Activated T-helper 1 cell treated with anti-CD3 and anti-CD28 coated beads, Interleukin-12 subunit alpha, Interleukin-12 subunit beta, Interleukin-2, Interleukin-4 antibody, amounts not matched to agents 30 ng/mL and 10 ng/mL and 1 ng/mL, durations not matched to agents 14 hours and 24 hours and 36 hours (primary cell): ENCODE measurements around the gene SLC38A3. TPM values are rescaled to one million over a fixed set of nuclear protein-coding genes. Genes with fewer than 3 reads are reported as not detected.
A peak's percentile ranks its signal among the peaks of the same experiment; 100 is the strongest.
"Not testable (repeated sequence)": the region's sequence is repeated elsewhere in the genome, so short reads cannot be mapped to it uniquely, and the experiment has no call there.

Experiments
- DNase-seq: peaks from one replicate; pipeline ENCODE4 v3.0.0; 2021; ENCODE audit warnings: low spot score
- H3K27ac Mint-ChIP-seq: one replicate; pipeline ENCODE4 v1.8.0; 2021; ENCODE audit warnings: mild to moderate bottlenecking, mixed read lengths
- H3K27me3 Mint-ChIP-seq: one replicate; pipeline ENCODE4 v1.8.0; 2022; ENCODE audit warnings: mild to moderate bottlenecking, moderate library complexity, mixed read lengths; ENCODE audit not compliant: insufficient read depth
- H3K36me3 Mint-ChIP-seq: one replicate; pipeline ENCODE4 v1.8.0; 2021; ENCODE audit warnings: low read depth, mixed read lengths
- H3K4me1 Mint-ChIP-seq: one replicate; pipeline ENCODE4 v1.8.0; 2021; ENCODE audit warnings: low read depth, mixed read lengths
- H3K4me3 Mint-ChIP-seq: one replicate; pipeline ENCODE4 v1.8.0; 2021; ENCODE audit warnings: mild to moderate bottlenecking, moderate library complexity, mixed read lengths
- H3K9me3 Mint-ChIP-seq: one replicate; pipeline ENCODE4 v1.8.0; 2021; ENCODE audit warnings: mixed read lengths
- intact Hi-C: fragments of 100-400 bp; cut with micrococcal nuclease; formaldehyde crosslinking; loops from one replicate; pipeline ENCODE4 v1.15.1; 2024
- total RNA-seq: library from RNA; stranded (reverse); gene quantifications from 2 replicates; pipeline ENCODE4 v1.2.3, GENCODE V29; 2022

SLC38A3 gene
- total RNA-seq, 1 donor from 2014 or later: not detected

GRCh38 chr3:50227390-50228183 is 22.5 kb downstream of the SLC38A3 start:
- Mint-ChIP-seq H3K27me3 (peaks cover 13% of the 10 kb centered on the region), H3K4me1 (peaks cover 34% of the 10 kb centered on the region), H3K36me3 (no peaks in the 10 kb centered on the region), H3K27ac (peak overlapping the region; percentile 90), H3K4me3 (peak overlapping the region; percentile 90), H3K9me3 (no peaks in the 10 kb centered on the region)
- DNase-seq: peak; percentile 91
- intact Hi-C loops: loop anchor here (1.0 kb wide), 6 partner anchors 8 to 72 kb away; partner anchors contain the start of genes HYAL3, IFRD2 and NAA80

- H3K36me3 Mint-ChIP-seq, intact Hi-C loops, H3K9me3 Mint-ChIP-seq, DNase-seq: not testable (repeated sequence)
- peaks cover 34% of the 10 kb centered on the region for H3K4me1 Mint-ChIP-seq
- peak overlapping the region; percentile 90 for H3K27ac Mint-ChIP-seq
- H3K27me3 Mint-ChIP-seq: peaks cover 11% of the 10 kb centered on the region
- H3K4me3 Mint-ChIP-seq: peak overlapping the region; percentile 89
Observed at GRCh38 chr3:50228184-50228763, 23.2 kb downstream of the SLC38A3 start.

GRCh38 chr3:50229490-50229889 is 24.4 kb downstream of the SLC38A3 start:
- intact Hi-C loops: no loop called here
- H3K4me3 Mint-ChIP-seq: peak overlapping the region; percentile 7
- no peaks in the 10 kb centered on the region for H3K36me3 Mint-ChIP-seq
- H3K4me1 Mint-ChIP-seq: peaks cover 34% of the 10 kb centered on the region
- no peaks in the 10 kb centered on the region for H3K9me3 Mint-ChIP-seq
- peaks cover 4% of the 10 kb centered on the region for H3K27me3 Mint-ChIP-seq
- no peak for DNase-seq
- H3K27ac Mint-ChIP-seq: no peak overlapping the region

- no peak for DNase-seq
- H3K27me3 Mint-ChIP-seq: no peaks in the 10 kb centered on the region
- no peaks in the 10 kb centered on the region for H3K9me3 Mint-ChIP-seq
- intact Hi-C loops: no loop called here
- no peak overlapping the region for H3K27ac Mint-ChIP-seq
- H3K4me1 Mint-ChIP-seq: peaks cover 34% of the 10 kb centered on the region
- H3K36me3 Mint-ChIP-seq: no peaks in the 10 kb centered on the region
- no peak overlapping the region for H3K4me3 Mint-ChIP-seq
Observed at GRCh38 chr3:50230104-50230793, 25.2 kb downstream of the SLC38A3 start.

GRCh38 chr3:50230794-50231125 is 25.7 kb downstream of the SLC38A3 start:
- Mint-ChIP-seq H3K4me3 (no peak overlapping the region), H3K27me3 (no peaks in the 10 kb centered on the region), H3K4me1 (peaks cover 33% of the 10 kb centered on the region), H3K27ac (no peak overlapping the region), H3K36me3 (no peaks in the 10 kb centered on the region), H3K9me3 (no peaks in the 10 kb centered on the region)
- intact Hi-C loops: no loop called here
- DNase-seq: no peak

- Mint-ChIP-seq H3K9me3 (no peaks in the 10 kb centered on the region), H3K4me1 (peaks cover 27% of the 10 kb centered on the region), H3K36me3 (no peaks in the 10 kb centered on the region), H3K4me3 (no peak overlapping the region), H3K27me3 (no peaks in the 10 kb centered on the region), H3K27ac (no peak overlapping the region)
- intact Hi-C loops: no loop called here
- DNase-seq: no peak
Observed at GRCh38 chr3:50231581-50231980, 26.5 kb downstream of the SLC38A3 start.

GRCh38 chr3:50232303-50232702 is 27.2 kb downstream of the SLC38A3 start:
- no peaks in the 10 kb centered on the region for H3K9me3 Mint-ChIP-seq
- intact Hi-C loops: no loop called here
- H3K4me1 Mint-ChIP-seq: peaks cover 27% of the 10 kb centered on the region
- H3K4me3 Mint-ChIP-seq: no peak overlapping the region
- peaks cover 1% of the 10 kb centered on the region for H3K36me3 Mint-ChIP-seq
- no peaks in the 10 kb centered on the region for H3K27me3 Mint-ChIP-seq
- H3K27ac Mint-ChIP-seq: no peak overlapping the region
- DNase-seq: no peak

GRCh38 chr3:50233176-50233575 is 28.1 kb downstream of the SLC38A3 start:
- H3K4me1 Mint-ChIP-seq: peaks cover 23% of the 10 kb centered on the region
- H3K27me3 Mint-ChIP-seq: no peaks in the 10 kb centered on the region
- peaks cover 4% of the 10 kb centered on the region for H3K36me3 Mint-ChIP-seq
- H3K4me3 Mint-ChIP-seq: no peak overlapping the region
- DNase-seq: no peak
- H3K27ac Mint-ChIP-seq: no peak overlapping the region
- H3K9me3 Mint-ChIP-seq: no peaks in the 10 kb centered on the region
- intact Hi-C loops: no loop called here

GRCh38 chr3:50235716-50236483 is 30.8 kb downstream of the SLC38A3 start, which contains the start of gene GNAI2:
Gene GNAI2 (plus strand): TSS chr3:50236204. CDS start chr3:50236336, 132 bp downstream.
- peaks cover 32% of the 10 kb centered on the region for H3K4me1 Mint-ChIP-seq
- peak within 1 kb of the TSS; percentile 99 for H3K4me3 Mint-ChIP-seq
- peak; percentile 99 for DNase-seq
- intact Hi-C loops: loop anchor here (1.0 to 5.0 kb wide), 10 partner anchors 9 to 894 kb away; partner anchors contain the start of genes APEH, GMPPB, HYAL3 and IFRD2
- no peaks in the 10 kb centered on the region for H3K27me3 Mint-ChIP-seq
- H3K27ac Mint-ChIP-seq: peak within 1 kb of the TSS; percentile 94
- H3K36me3 Mint-ChIP-seq: peaks cover 11% of the 10 kb centered on the region
- no peaks in the 10 kb centered on the region for H3K9me3 Mint-ChIP-seq

- H3K4me3 Mint-ChIP-seq: peak overlapping the region; percentile 99
- peak overlapping the region; percentile 94 for H3K27ac Mint-ChIP-seq
- H3K36me3 Mint-ChIP-seq: peaks cover 14% of the 10 kb centered on the region
- no peak for DNase-seq
- H3K4me1 Mint-ChIP-seq: peaks cover 39% of the 10 kb centered on the region
- no peaks in the 10 kb centered on the region for H3K9me3 Mint-ChIP-seq
- no peaks in the 10 kb centered on the region for H3K27me3 Mint-ChIP-seq
- intact Hi-C loops: loop anchor here (1.0 to 5.0 kb wide), 6 partner anchors 63 to 894 kb away; partner anchors contain the start of genes APEH, GMPPB, HYAL3 and NAA80
Observed at GRCh38 chr3:50236484-50237132, 31.5 kb downstream of the SLC38A3 start.

GRCh38 chr3:50237133-50237651 is 32.1 kb downstream of the SLC38A3 start:
- intact Hi-C loops: loop anchor here (2.0 to 5.0 kb wide), 4 partner anchors 296 to 895 kb away; partner anchors contain the start of genes APEH, GMPPB, RBM6 and USP4
- Mint-ChIP-seq H3K9me3 (no peaks in the 10 kb centered on the region), H3K27ac (peak overlapping the region; percentile 94), H3K27me3 (no peaks in the 10 kb centered on the region), H3K36me3 (peaks cover 14% of the 10 kb centered on the region), H3K4me3 (peak overlapping the region; percentile 99), H3K4me1 (peaks cover 45% of the 10 kb centered on the region)
- DNase-seq: peak; percentile 31
